ENCODE results near the gene PARD6G. TPM values are rescaled to one million over a fixed set of nuclear protein-coding genes. Genes with fewer than 3 reads are reported as not detected.

Gene PARD6G
- total and polyA plus RNA-seq, 2 experiments from 2014 or later: 0.22 to 0.53 TPM

DNA sequence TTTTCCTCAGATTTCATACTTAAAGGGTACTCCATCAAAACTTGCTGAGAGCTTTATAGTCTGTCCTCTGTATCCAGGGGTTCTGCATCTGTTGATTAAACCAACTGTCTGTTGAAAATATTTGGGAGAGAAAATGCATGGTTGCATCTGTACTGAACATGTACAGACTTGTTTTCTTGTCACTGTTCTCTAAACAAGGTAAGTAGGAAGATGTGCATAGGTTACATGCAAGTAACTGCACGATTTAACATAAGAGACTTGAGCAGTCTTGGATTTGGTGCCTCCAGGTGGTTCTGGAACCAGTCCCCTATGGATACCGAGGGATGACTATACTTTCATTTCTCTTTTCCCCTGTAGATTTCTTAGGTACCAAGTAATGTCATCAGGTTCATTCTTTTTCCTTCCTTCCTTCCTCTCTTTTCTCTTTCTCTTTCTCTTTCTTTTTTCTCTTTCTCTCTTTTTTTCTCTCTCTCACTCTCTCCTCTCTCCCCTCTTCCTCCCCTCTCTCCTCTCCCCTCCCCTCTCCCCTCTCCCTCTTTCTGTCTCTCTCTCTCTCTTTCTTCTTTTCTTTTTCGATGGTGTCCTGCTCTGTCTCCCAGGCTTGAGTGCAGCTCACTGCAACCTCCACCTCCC is 115.0 kb downstream of the PARD6G start:
- Histone ChIP-seq H3F3A (ENCODE audit: insufficient read depth) (no peaks in the 10 kb centered on the region), H3K27me3 (replicated peaks; ENCODE audit: insufficient read depth) (no peaks in the 10 kb centered on the region), H3K4me2 (ENCODE audit: unreplicated experiment) (no peak overlapping the region), H3K9ac (no peak overlapping the region), H3K9me2 (ENCODE audit: insufficient read depth) (no peaks in the 10 kb centered on the region), H3K4me1 (ENCODE audit: insufficient read depth) (no peaks in the 10 kb centered on the region), H4K20me1 (ENCODE audit: insufficient read depth) (no peaks in the 10 kb centered on the region), H3K27ac (no peak overlapping the region), H3K9me3 (ENCODE audit: low read depth) (no peaks in the 10 kb centered on the region), H3K79me2 (ENCODE audit: insufficient read depth) (peaks cover 65% of the 10 kb centered on the region), H2AFZ (no peak overlapping the region), H3K4me3 (no peak overlapping the region), H3K36me3 (ENCODE audit: low read depth) (peaks cover 8% of the 10 kb centered on the region; the same call in 1 of the 2 replicates)
- no peak for DNase-seq
- 89 to 92% methylated on average over 3 of the region's 3 CpGs for whole genome bisulfite sequencing, 2 experiments (ENCODE audit: low coverage in 1 of 2, low lambda C conversion rate in 2 of 2, missing lambda C conversion rate in 2 of 2)
- in situ Hi-C loops (cut with MboI): no loop called here
- TF ChIP-seq EZH2 (IDR thresholded peaks at IDR 0.05; ENCODE audit: insufficient read depth, poor library complexity, severe bottlenecking): no peak
- TF ChIP-seq EZH2phosphoT487 (IDR thresholded peaks at IDR 0.05; ENCODE audit: insufficient read depth, low read depth): no peak

DNA sequence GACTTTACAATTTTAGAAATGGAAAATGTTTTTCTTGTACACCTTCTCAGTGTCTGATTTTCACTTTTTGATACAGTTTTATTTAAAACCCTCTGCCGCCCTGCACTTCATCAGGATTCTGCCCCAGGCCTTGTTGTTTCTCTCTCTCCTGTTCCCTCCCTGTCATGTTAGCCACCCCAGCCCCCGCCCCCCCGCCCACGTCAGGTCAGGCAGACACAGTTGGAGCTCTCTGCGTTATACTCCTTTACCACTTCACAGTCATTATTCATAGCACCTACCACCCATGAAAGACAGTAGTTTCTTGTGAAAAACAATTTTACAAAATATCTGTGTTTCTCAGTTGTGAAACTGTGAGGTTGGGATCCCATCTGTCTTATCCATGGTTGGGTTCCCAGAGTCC is 116.8 kb downstream of the PARD6G start:
- H3K9ac ChIP-seq: no peak overlapping the region
- DNase-seq: no peak
- in situ Hi-C loops (cut with MboI): no loop called here
- H3K27me3 ChIP-seq (replicated peaks; ENCODE audit: insufficient read depth): no peaks in the 10 kb centered on the region
- H3F3A ChIP-seq (ENCODE audit: insufficient read depth): 0 out of 2 replicates have a peak, but pooled peaks cover 4% of the 10 kb centered on the region
- TF ChIP-seq EZH2phosphoT487 (IDR thresholded peaks at IDR 0.05; ENCODE audit: insufficient read depth, low read depth) (no peak), EZH2 (IDR thresholded peaks at IDR 0.05; ENCODE audit: insufficient read depth, poor library complexity, severe bottlenecking) (no peak)
- H2AFZ ChIP-seq: no peak overlapping the region
- H3K36me3 ChIP-seq (ENCODE audit: low read depth): peaks cover 6% of the 10 kb centered on the region; the same call in 1 of the 2 replicates
- H3K4me2 ChIP-seq (ENCODE audit: unreplicated experiment): no peak overlapping the region
- no peak overlapping the region for H3K4me3 ChIP-seq
- H3K9me3 ChIP-seq (ENCODE audit: low read depth): no peaks in the 10 kb centered on the region
- peaks cover 82% of the 10 kb centered on the region for H3K79me2 ChIP-seq (ENCODE audit: insufficient read depth)
- 80 to 100% methylated on average over 4 to 5 of the region's 5 CpGs for WGBS, 2 experiments (ENCODE audit: low coverage in 1 of 2, low lambda C conversion rate in 2 of 2, missing lambda C conversion rate in 2 of 2)
- H3K9me2 ChIP-seq (ENCODE audit: insufficient read depth): no peaks in the 10 kb centered on the region
- no peak overlapping the region for H3K27ac ChIP-seq
- H3K4me1 ChIP-seq (ENCODE audit: insufficient read depth): no peaks in the 10 kb centered on the region
- H4K20me1 ChIP-seq (ENCODE audit: insufficient read depth): no peaks in the 10 kb centered on the region

DNA sequence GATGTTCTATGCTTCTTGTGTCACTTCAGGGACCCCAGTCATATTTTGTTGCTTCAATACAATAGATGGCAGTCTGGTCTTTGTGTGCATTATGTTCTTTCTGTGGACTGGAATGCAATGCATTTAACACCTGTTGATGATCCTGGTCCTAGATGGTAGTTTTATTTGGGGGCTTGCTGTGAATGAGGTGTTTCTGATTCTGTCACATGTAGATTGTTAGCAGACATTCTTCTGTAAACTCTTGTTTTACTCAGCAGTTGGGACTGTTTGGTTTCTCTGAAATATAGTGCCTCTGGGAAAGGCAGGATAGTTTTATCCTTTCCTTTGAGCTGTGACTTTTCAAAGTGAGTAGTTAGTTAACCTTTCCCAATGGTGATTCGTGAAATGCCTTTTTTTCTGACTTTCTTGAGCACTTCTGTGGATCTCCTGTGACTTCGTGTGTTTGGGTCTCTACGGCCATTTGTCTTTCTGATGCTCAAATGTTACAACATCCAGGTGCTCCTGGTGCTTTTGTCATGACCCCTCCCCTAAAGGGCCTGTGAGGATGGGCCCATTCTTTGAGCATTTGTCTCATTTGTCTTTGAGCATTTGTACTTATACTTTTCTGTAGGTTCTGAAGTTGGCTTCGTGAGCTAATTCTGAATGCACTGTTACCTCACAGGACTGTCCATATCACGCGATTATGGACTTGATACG is 117.5 kb downstream of the PARD6G start:
- Histone ChIP-seq H3K79me2 (ENCODE audit: insufficient read depth) (peaks cover 90% of the 10 kb centered on the region), H3K9me2 (ENCODE audit: insufficient read depth) (no peaks in the 10 kb centered on the region), H3K4me3 (no peak overlapping the region), H3K4me1 (ENCODE audit: insufficient read depth) (no peaks in the 10 kb centered on the region), H3K27ac (no peak overlapping the region), H3K36me3 (ENCODE audit: low read depth) (0 out of 2 replicates have a peak, but pooled peaks cover 4% of the 10 kb centered on the region), H3K27me3 (replicated peaks; ENCODE audit: insufficient read depth) (no peaks in the 10 kb centered on the region), H3F3A (ENCODE audit: insufficient read depth) (0 out of 2 replicates have a peak, but pooled peaks cover 4% of the 10 kb centered on the region), H3K9me3 (ENCODE audit: low read depth) (no peaks in the 10 kb centered on the region), H4K20me1 (ENCODE audit: insufficient read depth) (no peaks in the 10 kb centered on the region), H2AFZ (no peak overlapping the region), H3K4me2 (ENCODE audit: unreplicated experiment) (no peak overlapping the region), H3K9ac (no peak overlapping the region)
- TF ChIP-seq EZH2phosphoT487 (IDR thresholded peaks at IDR 0.05; ENCODE audit: insufficient read depth, low read depth): no peak
- TF ChIP-seq EZH2 (IDR thresholded peaks at IDR 0.05; ENCODE audit: insufficient read depth, poor library complexity, severe bottlenecking): no peak
- in situ Hi-C loops (cut with MboI): no loop called here
- DNase-seq: no peak
- WGBS, 2 experiments (ENCODE audit: low coverage in 1 of 2, low lambda C conversion rate in 2 of 2, missing lambda C conversion rate in 2 of 2): 69 to 72% methylated on average over 7 of the region's 7 CpGs

DNA sequence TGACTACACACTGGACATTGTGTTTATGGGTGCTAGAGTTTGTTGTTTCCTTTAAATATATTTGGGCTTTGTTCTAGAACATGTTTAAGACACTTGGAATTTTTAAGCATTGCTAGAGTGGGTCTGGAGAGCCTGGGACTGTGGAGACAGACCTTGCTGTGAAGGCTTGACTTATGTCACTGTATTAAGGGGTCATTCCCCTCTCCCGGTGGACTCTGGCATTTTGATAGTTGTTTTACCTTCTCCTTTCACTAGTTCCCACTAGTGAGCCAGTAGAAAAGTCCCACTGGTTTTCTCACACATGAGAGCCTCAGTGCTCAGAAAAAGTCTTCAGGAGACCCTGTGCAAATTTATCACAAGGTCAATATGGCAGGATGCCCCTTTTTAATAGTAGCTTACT is 119.7 kb downstream of the PARD6G start:
- in situ Hi-C loops (cut with MboI): no loop called here
- H4K20me1 ChIP-seq (ENCODE audit: insufficient read depth): no peaks in the 10 kb centered on the region
- no peaks in the 10 kb centered on the region for H3K4me1 ChIP-seq (ENCODE audit: insufficient read depth)
- H3K4me2 ChIP-seq (ENCODE audit: unreplicated experiment): no peak overlapping the region
- no peak for DNase-seq
- 0 out of 2 replicates have a peak, but pooled peaks cover 4% of the 10 kb centered on the region for H3F3A ChIP-seq (ENCODE audit: insufficient read depth)
- no peak overlapping the region for H3K27ac ChIP-seq
- H3K36me3 ChIP-seq (ENCODE audit: low read depth): 0 out of 2 replicates have a peak, but pooled peaks cover 4% of the 10 kb centered on the region
- 94 to 100% methylated on average over 1 of the region's 1 CpG for WGBS, 2 experiments (ENCODE audit: low coverage in 1 of 2, low lambda C conversion rate in 2 of 2, missing lambda C conversion rate in 2 of 2)
- H3K79me2 ChIP-seq (ENCODE audit: insufficient read depth): peaks cover 98% of the 10 kb centered on the region
- no peaks in the 10 kb centered on the region for H3K27me3 ChIP-seq (replicated peaks; ENCODE audit: insufficient read depth)
- TF ChIP-seq EZH2phosphoT487 (IDR thresholded peaks at IDR 0.05; ENCODE audit: insufficient read depth, low read depth): no peak
- TF ChIP-seq EZH2 (IDR thresholded peaks at IDR 0.05; ENCODE audit: insufficient read depth, poor library complexity, severe bottlenecking): no peak
- H2AFZ ChIP-seq: no peak overlapping the region
- no peak overlapping the region for H3K4me3 ChIP-seq
- H3K9ac ChIP-seq: no peak overlapping the region
- no peaks in the 10 kb centered on the region for H3K9me3 ChIP-seq (ENCODE audit: low read depth)
- H3K9me2 ChIP-seq (ENCODE audit: insufficient read depth): no peaks in the 10 kb centered on the region

All from GM23248 (cell line).